ENCODE results near the gene RNF19B. TPM values are rescaled to one million over a fixed set of nuclear protein-coding genes. Genes with fewer than 3 reads are reported as not detected.

The RNF19B gene
- total RNA-seq, 1 donor from 2014 or later: 24.6 TPM

GRCh38 chr1:32954168-32954567 is 10.4 kb downstream of the RNF19B start:
- Histone ChIP-seq H3K27ac (peak overlapping the region; percentile 55), H3K9me3 (no peaks in the 10 kb centered on the region), H3K27me3 (no peaks in the 10 kb centered on the region), H3K4me1 (peaks cover 38% of the 10 kb centered on the region), H3K4me3 (no peak overlapping the region), H3K36me3 (no peaks in the 10 kb centered on the region)
- no peak for DNase-seq (ENCODE audit: extremely low spot score in 2 of 2)
- TF ChIP-seq POLR2A (IDR thresholded peaks at IDR 0.05) (no peak), CTCF (IDR thresholded peaks at IDR 0.05) (no peak), POLR2AphosphoS5 (IDR thresholded peaks at IDR 0.05; ENCODE audit: insufficient read depth in 1 of 2, low read depth in 1 of 2) (peak in 1 of 2 donors; percentile 50)
- intact Hi-C loops (cut with DNase I): no loop called here

GRCh38 chr1:32953495-32953894 is 11.1 kb downstream of the RNF19B start:
- Histone ChIP-seq H3K4me1 (peaks cover 45% of the 10 kb centered on the region), H3K9me3 (no peaks in the 10 kb centered on the region), H3K27me3 (no peaks in the 10 kb centered on the region), H3K4me3 (no peak overlapping the region), H3K36me3 (no peaks in the 10 kb centered on the region), H3K27ac (peak overlapping the region; percentile 55)
- DNase-seq (ENCODE audit: extremely low spot score in 2 of 2): no peak
- TF ChIP-seq POLR2AphosphoS5 (IDR thresholded peaks at IDR 0.05; ENCODE audit: insufficient read depth in 1 of 2, low read depth in 1 of 2) (peak in 1 of 2 donors; percentile 85), CTCF (IDR thresholded peaks at IDR 0.05) (no peak)
- intact Hi-C loops (cut with DNase I): no loop called here

GRCh38 chr1:32949519-32949918 is 15.1 kb downstream of the RNF19B start:
- H3K4me1 ChIP-seq: peaks cover 45% of the 10 kb centered on the region
- no peaks in the 10 kb centered on the region for H3K9me3 ChIP-seq
- TF ChIP-seq POLR2A (IDR thresholded peaks at IDR 0.05): no peak
- no peak for TF ChIP-seq CTCF (IDR thresholded peaks at IDR 0.05)
- TF ChIP-seq POLR2AphosphoS5 (IDR thresholded peaks at IDR 0.05; ENCODE audit: insufficient read depth in 1 of 2, low read depth in 1 of 2): no peak
- peaks cover 0 to 31% of the 10 kb centered on the region in 2 donors for H3K36me3 ChIP-seq
- intact Hi-C loops (cut with DNase I): no loop called here
- no peaks in the 10 kb centered on the region for H3K27me3 ChIP-seq
- no peak for DNase-seq (ENCODE audit: extremely low spot score in 2 of 2)
- H3K4me3 ChIP-seq: no peak overlapping the region
- peak overlapping the region; percentile 64 for H3K27ac ChIP-seq

GRCh38 chr1:32948905-32949304 is 15.7 kb downstream of the RNF19B start:
- TF ChIP-seq POLR2A (IDR thresholded peaks at IDR 0.05): no peak
- TF ChIP-seq POLR2AphosphoS5 (IDR thresholded peaks at IDR 0.05; ENCODE audit: insufficient read depth in 1 of 2, low read depth in 1 of 2): peak in 1 of 2 donors; percentile 82
- TF ChIP-seq CTCF (IDR thresholded peaks at IDR 0.05): no peak
- H3K27ac ChIP-seq: peak overlapping the region; percentile 64
- intact Hi-C loops (cut with DNase I): no loop called here

GRCh38 chr1:32948390-32948722 is 16.3 kb downstream of the RNF19B start:
- H3K36me3 ChIP-seq: peaks cover 0 to 40% of the 10 kb centered on the region in 2 donors
- H3K9me3 ChIP-seq: no peaks in the 10 kb centered on the region
- no peaks in the 10 kb centered on the region for H3K27me3 ChIP-seq
- TF ChIP-seq POLR2A (IDR thresholded peaks at IDR 0.05) (no peak), POLR2AphosphoS5 (IDR thresholded peaks at IDR 0.05; ENCODE audit: insufficient read depth in 1 of 2, low read depth in 1 of 2) (no peak), CTCF (IDR thresholded peaks at IDR 0.05) (no peak)
- H3K4me1 ChIP-seq: peaks cover 33% of the 10 kb centered on the region
- intact Hi-C loops (cut with DNase I): no loop called here
- H3K27ac ChIP-seq: peak overlapping the region; percentile 64
- no peak overlapping the region for H3K4me3 ChIP-seq
- DNase-seq (ENCODE audit: extremely low spot score in 2 of 2): no peak

More at GRCh38 chr1:32948905-32949304, 15.7 kb downstream of the RNF19B start:
- DNase-seq (ENCODE audit: extremely low spot score in 2 of 2): no peak
- no peaks in the 10 kb centered on the region for H3K9me3 ChIP-seq
- H3K4me1 ChIP-seq: peaks cover 39% of the 10 kb centered on the region
- peaks cover 0 to 35% of the 10 kb centered on the region in 2 donors for H3K36me3 ChIP-seq
- H3K27me3 ChIP-seq: no peaks in the 10 kb centered on the region
- no peak overlapping the region for H3K4me3 ChIP-seq

Measured in vagina (tissue), 2 donors.